NCI-H1092 treated with DMSO at 0.1 percent for 48 hours (cell line): ENCODE data around the gene MRPL21.
A peak's percentile ranks its signal among the peaks of the same experiment; 100 is the strongest.
"Not testable (repeated sequence)": the region's sequence is repeated elsewhere in the genome, so short reads cannot be mapped to it uniquely, and the experiment has no call there.

Source experiments
- DNase-seq: peaks from one replicate; lab custom pipeline; 2025; lab: John Stamatoyannopoulos, UW

The MRPL21 gene

GRCh38 chr11:68910965-68911364 is 7.3 kb upstream of the MRPL21 start:
- no peak for DNase-seq

DNA sequence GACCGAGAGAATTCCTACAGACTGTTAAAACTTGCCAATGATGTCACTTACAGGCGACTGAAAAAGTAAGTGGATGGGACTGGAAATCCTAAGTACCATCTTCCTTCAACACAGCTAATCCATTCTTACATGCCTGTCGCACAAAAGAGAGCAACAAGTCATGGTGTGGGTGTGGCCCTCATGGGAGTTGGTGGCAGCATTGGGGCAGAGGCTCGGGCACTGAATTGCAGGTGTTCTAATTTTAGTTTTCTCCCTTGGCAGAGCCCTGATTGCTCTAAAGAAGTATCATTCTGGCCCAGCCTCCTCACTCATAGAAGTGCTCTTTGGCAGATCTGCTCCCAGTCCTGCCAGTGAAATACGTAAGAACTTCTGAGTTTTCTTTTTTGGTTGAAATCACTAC is 4.6 kb upstream of the MRPL21 start:
- no peak for DNase-seq

GRCh38 chr11:68905421-68906360 is 2.1 kb upstream of the MRPL21 start:
- DNase-seq: no peak

- DNase-seq: peak; percentile 47
These were observed 716 bp upstream of the MRPL21 start for GRCh38 chr11:68904248-68904847.

- DNase-seq: no peak
These were observed 2.7 kb downstream of the MRPL21 start for GRCh38 chr11:68900835-68901381.

GRCh38 chr11:68897441-68897840 is 6.2 kb downstream of the MRPL21 start:
- no peak for DNase-seq

DNA sequence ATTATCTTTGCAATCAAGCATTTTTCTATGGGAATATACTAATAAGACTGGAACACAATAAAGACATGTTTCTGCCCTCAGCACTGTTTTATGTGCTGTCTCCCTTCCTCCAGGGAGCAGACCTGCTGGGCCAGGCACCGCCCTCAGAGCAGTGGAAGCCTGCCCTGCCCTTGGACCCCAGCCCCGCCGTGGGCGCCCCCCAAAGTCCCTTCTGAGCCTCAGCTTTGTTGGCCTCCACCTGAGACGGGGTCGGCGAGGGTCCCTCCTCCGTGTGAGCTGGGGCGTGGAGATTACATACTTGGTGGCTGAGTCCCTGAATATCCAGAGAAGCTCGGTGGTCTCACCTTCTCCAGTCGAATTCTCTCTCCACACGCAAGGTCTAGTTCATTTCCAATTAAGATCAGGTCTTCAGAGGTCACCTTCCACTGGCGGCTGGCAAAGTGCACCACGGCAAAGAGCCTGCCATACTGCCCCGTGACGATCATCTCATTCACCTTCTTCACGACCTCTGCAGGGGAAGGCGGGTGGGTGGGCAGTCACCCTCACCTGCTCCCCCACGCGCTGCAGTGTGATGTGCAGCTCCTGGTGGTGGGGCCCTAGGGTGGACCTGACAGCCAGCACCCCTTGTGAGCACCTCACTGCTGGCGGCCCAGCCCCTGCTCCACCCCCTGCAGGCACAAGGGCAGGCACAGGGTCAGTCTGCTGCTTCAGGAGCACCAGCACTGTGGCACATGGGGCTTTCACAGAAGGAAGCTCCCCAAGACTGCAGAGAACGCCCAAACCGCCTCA is 7.3 kb downstream of the MRPL21 start:
- DNase-seq: no peak

DNA sequence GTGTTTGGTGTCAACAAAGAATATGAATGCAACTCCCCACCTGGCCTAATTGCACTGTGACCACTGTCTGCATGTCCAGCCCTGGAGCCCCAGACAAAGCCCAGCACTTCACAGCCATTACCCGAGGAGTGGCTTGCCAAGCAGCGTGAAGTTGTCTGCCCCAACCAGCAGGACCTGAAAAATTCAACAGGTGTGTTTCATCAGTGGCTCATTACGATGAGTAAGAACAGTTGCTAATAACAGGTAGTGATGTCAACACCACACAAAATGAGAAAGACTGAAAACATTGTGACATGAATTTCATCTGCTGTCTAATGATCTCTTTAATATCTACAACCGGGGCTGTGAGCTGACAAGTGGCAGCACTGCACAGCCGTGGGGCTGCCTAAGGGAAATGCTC is 10.3 kb downstream of the MRPL21 start:
- no peak for DNase-seq

- no peak for DNase-seq
These were observed 11.1 kb downstream of the MRPL21 start for GRCh38 chr11:68892576-68892975.

DNA sequence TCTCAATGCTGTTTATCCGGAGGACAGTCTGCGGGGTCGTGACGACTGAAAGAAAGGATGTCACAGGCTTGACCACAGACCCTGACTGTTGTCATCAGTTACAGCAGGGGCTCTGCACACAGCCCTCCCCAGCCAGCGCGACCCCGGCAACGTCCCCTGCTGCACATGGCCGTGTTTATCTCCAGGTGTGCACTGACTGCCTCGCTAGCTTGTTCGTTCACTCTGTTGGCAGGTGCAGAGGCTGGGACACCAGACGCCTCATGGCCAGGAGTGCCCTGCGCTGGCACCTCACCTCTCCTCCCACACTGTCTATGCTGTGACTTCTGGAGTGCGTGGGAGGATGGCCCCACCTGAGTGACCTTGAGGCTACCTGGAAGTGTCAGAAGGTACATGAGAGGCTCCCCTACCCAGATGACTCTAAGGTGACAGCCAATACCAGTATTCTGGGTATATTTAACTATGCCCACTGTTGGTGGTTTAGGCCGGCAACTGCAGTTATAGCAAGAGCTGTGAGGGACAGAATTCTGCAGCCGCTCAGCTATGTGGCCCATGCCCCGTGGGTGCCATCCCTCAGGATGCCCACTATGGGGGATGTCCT is 12.2 kb downstream of the MRPL21 start:
- no peak for DNase-seq

DNA sequence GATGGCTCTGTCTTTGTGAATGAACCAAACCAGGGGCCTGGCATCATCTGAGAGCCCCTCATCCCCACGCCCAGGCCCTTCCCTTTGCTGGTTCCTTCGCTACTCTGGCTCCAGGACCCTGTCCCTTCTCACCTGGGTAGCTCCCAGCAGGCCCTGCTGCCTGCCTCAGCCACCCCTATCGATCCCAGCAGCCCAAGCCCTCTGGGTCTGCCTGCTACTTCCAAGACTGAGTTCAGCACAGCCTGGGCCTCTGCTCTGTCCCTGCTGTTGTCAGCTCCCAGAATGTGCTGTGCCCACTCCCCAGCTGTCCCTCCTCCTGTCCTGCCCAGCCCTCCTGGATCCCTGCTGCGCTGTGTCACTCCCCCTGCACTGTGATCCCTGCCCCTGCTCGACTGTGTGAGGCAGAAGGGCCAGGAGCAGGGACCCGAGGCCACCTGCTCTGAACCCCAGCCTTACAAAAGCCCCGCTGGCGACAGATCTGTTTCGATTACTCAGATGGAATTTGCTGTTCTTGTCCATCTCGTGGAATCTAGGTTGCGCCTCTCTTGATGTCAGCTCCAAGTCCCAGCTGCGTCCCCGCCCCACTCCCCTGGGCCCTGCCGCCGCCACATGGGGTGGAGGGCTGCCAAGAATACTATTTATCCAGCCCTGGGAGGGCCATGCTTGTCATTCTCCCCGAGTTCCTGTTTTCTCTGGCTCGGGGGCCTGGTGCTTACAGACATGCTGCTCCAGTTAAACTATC is 13.0 kb downstream of the MRPL21 start:
- peak; percentile 5 for DNase-seq

DNA sequence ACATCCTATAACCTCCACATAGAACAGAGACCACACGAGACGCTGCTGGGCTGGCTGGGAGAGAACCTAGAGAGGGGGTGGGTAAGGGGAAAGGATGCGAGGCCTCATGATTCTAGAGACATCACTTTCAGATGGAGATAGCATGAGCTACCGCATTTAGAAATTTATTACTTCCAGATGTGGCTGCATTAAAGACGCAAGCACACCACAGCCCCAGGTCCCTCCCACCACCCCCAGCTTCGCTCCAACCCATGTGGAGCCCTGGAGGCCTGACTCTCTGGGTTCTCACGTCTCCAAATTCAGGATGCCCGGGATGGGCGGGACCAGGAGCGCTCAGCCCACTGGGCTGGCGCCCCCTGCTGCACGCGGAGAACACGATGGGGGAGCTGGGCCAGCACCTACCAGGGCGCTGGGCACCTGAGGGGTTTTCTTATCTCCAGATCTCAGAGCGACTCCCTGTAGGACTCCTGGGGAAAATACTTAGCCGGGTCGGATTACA is 13.6 kb downstream of the MRPL21 start:
- no peak for DNase-seq

- not testable (repeated sequence) for DNase-seq
These were observed 18.8 kb downstream of the MRPL21 start for GRCh38 chr11:68884827-68885226.

DNA sequence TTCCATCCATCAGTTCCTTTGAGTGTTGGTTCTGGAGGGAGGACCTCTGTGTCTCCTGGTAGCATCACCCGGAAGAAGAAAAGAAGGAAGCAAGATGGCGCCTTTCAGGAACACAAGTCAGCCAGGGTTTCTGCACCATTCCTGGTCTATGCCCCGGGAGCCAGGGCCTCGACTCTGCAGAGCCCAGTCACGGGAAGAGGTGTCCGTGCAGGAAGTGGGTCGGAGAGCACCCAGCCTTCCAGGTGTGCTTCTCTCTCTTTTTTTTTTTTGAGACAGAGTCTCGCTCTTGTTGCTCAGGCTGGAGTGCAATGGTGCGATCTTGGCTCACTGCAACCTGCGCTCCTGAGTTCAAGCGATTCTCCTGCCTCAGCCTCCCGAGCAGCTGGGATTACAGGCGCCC is 21.2 kb downstream of the MRPL21 start:
- DNase-seq: no peak

DNA sequence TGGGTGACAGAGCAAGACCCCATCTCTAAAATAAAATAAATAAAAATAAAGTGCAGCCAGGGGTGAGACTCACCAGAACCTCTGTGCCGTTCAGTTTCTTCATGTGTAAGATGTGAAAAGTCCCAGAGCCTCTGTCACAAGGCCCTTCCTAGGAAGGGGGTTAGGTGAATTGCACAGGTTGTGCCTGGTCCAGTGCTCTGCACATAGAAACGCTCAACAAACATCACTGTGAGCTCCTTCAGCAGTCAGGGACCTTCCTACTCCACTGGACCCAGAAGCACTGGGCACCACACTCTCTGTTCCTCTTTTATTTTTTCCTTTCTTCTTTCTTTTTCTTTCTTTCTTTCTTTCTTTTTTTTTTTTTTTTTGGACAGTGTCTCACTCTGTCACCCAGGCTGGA is 22.3 kb downstream of the MRPL21 start:
- DNase-seq: no peak

GRCh38 chr11:68880851-68881250 is 22.8 kb downstream of the MRPL21 start:
- DNase-seq: no peak

DNA sequence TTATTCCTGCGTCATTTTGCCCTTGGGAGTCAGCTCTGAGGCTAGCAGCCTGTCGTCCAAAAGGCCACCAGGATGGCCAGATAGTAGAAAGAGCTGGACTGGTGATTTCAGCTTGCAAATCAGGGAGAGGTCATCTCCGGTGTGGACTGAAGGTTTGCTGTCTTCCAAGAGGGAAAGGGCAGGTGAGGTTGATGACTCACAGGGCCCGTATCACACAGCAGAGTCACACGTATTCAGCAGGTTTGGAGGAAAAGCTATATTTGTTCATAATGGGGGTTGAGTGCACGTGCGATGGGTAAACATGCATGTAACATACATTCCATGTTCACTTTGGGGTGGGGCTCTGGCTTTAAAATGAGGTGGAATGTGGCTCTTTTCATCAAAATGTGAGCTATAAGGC is 25.6 kb downstream of the MRPL21 start:
- DNase-seq: no peak

GRCh38 chr11:68872216-68873003 is 31.2 kb downstream of the MRPL21 start:
- no peak for DNase-seq

DNA sequence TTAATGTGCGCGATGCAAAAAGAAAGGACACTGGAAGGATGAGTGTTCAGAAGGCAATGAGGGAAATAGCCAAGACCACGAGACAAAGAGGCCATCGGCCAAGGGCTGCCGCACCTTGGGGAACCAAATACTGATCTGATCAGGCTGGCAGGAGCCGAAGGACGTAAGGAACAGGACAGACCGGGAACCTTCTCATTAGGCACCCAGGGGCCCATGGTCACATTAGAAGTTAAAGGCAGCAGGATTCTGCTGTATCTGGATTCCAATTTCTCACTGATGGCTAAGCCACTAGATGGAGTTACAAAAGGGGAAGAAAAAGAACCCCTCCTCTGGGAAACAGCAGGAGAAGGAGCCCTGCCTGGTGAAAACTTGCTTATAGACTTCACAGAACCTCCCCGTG is 33.2 kb downstream of the MRPL21 start:
- no peak for DNase-seq

GRCh38 chr11:68868221-68868835 is 35.3 kb downstream of the MRPL21 start:
- no peak for DNase-seq
